Endothelial cell of umbilical vein (primary cell): ENCODE results near the gene ZSWIM7.

Source experiments
- EZH2 ChIP-seq: IDR thresholded peaks from 2 replicates; pipeline ENCODE4 v1.6.1; 2012; ENCODE audit warnings: borderline replicate concordance, low read depth, mild to moderate bottlenecking, moderate library complexity, low read length, inconsistent platforms; ENCODE audit not compliant: severe bottlenecking
- JUN ChIP-seq: IDR thresholded peaks from 2 replicates; pipeline ENCODE4 v1.6.1; 2011; ENCODE audit warnings: borderline replicate concordance, low read depth; ENCODE audit not compliant: insufficient read length, insufficient read depth

- TF ChIP-seq EZH2 = no peak
- no peak for TF ChIP-seq JUN
These were observed 32.6 kb downstream of the ZSWIM7 start for GRCh38 chr17:15966879-15967248.
